Choroid plexus epithelial cell (primary cell): ENCODE measurements around the gene PARN.

Experiments used
- DNase-seq: peaks from one replicate; pipeline ENCODE4 v3.0.0-alpha.2; 2010; ENCODE audit warnings: low read depth
- H3K4me3 ChIP-seq: 2 replicates; pipeline ENCODE4 v1.5.1; 2011; ENCODE audit warnings: low read depth, mild to moderate bottlenecking, control low read depth, low read length, moderate library complexity
- TF ChIP-seq, protein P1 (sequence below): conservative IDR thresholded peaks from 2 replicates; pipeline ENCODE4 v1.5.1; 2011; ENCODE audit warnings: low read depth, mild to moderate bottlenecking, control low read depth, inconsistent platforms, low read length, moderate library complexity

PARN gene

DNA sequence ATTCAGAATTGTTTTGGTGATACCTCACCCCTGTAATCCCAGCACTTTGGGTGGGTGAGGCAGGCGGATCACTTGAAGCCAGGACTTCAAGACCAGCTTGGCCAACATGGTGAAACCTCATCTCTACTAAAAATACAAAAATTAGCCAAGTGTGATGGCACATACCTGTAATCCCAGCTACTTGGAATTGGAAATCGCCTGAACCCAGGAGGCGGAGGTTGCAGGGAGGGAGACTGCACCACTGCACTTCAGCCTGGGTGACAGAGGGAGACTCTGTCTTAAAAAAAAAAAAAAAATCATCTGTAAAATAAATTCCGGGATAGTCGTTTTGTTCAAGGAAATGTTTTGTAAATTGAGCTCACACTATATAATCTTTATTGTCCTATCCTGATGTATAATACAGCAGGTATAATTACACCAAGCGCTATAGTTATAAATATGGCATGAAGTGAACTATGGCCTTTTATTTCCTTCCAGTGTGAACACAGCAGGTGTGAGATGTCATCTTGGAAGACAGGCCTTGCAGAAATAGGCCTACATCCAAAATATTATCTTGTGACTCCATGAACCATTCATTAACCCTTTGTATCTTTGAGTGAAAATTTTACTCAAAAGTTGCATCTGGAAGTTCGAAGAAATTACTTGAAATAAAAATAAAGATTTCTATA lies 38.6 kb upstream of the PARN start:
- no peak overlapping the region for H3K4me3 ChIP-seq
- TF ChIP-seq, protein P1, sequence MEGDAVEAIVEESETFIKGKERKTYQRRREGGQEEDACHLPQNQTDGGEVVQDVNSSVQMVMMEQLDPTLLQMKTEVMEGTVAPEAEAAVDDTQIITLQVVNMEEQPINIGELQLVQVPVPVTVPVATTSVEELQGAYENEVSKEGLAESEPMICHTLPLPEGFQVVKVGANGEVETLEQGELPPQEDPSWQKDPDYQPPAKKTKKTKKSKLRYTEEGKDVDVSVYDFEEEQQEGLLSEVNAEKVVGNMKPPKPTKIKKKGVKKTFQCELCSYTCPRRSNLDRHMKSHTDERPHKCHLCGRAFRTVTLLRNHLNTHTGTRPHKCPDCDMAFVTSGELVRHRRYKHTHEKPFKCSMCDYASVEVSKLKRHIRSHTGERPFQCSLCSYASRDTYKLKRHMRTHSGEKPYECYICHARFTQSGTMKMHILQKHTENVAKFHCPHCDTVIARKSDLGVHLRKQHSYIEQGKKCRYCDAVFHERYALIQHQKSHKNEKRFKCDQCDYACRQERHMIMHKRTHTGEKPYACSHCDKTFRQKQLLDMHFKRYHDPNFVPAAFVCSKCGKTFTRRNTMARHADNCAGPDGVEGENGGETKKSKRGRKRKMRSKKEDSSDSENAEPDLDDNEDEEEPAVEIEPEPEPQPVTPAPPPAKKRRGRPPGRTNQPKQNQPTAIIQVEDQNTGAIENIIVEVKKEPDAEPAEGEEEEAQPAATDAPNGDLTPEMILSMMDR = no peak
- no peak for DNase-seq

DNA sequence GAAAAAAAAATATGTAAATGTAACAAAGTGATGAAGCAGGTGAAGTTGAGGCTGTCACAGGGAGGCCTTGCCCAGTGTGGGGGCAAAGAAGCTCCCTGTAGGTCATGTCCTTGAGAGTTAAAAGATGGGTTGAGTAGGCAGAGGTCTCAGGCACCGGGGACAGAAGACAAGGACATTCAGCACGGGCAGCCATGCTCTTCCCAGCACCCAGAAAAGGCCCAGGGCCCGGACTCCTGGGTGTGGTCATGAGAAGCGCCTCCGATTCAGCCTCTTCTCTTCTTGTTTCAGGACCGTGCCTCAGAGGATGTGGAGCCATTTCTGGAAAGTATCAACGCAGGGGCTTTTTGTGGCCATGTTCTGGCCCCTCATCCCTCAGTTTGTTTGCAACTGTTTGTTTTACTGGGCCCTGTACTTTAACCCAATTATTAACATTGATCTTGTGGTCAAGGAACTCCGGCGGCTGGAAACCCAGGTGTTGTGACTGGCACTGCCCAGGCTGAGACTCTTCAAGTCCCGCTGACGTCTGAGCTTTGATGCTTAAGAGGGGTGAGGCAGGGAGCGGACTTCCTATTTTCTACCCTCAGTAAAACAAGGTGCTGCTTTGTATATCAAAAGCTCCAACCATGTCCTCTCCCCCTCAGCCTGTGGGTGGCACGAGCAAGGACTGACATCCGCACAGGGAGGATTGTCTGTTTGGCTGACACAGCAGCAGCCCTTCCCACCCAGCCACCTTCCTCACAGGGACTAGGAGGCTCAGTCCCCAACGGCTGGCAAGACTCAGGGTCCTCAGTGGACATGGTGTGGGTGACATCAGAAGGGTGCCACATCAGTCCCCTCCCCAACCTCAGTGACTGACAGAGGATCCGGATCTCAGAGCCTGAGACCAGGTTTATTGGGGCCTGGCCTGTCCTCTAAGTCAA lies 37.5 kb upstream of the PARN start:
- no peak for DNase-seq
- TF ChIP-seq, protein P1 = no peak
- no peak overlapping the region for H3K4me3 ChIP-seq

DNA sequence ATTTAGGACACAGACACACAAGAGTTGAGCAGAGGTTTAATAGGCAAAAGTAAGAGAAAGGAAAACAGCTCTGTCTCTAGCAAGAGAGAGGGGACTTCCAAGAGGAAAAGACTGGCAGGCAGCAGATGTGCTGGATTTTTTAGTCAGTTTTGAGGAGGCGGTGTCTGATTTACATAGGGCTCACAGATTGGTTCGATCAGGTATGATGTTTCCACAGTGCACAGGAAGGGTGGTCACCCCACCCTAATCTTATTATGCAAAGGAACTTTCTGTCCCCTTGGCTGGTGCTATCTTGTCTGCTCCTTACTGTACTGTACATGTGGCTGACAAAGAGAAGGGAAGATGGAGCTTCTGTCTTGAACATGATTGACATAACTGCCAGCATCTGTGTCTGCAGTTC lies 28.0 kb upstream of the PARN start:
- TF ChIP-seq, protein P1 = no peak
- DNase-seq = peak; percentile 47
- no peak overlapping the region for H3K4me3 ChIP-seq

DNA sequence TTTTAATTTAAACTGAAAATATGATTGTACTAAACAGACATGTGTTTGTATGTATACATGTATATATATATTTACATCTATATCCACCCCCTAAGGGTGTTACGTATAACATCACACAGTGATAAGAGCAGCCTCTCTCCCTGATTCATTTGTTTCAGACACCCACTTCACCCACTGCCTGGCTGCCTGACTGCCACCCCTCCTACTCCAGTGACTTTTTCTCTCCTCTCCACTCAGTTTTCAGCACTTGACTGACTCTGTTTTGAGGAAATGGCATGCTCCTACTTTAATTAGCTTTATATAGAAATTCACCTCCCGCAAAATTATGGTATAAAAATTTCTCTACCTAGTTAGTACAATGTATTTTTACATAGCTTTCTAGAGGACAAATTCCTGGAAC lies 22.7 kb upstream of the PARN start:
- H3K4me3 ChIP-seq = no peak overlapping the region
- TF ChIP-seq, protein P1 = no peak
- DNase-seq = no peak

DNA sequence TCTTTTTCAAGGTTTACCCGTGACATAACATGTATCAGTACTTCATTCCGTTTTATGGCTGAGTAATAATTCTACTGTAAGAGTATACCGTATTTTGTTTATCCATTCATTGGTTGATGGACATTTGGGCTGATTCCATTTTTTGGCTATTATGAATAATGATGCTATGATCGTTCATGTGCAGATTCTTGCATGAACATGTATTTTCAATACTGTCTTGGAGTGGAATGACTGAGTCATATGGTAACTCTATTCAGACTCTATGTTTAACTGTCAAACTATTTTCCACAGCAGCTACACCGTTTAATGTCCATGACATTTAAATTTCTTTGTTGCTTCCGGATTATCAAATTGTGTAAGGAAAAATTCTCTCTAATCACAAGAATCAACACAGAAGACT lies 20.6 kb upstream of the PARN start:
- no peak overlapping the region for H3K4me3 ChIP-seq
- TF ChIP-seq, protein P1 = no peak
- DNase-seq = no peak

DNA sequence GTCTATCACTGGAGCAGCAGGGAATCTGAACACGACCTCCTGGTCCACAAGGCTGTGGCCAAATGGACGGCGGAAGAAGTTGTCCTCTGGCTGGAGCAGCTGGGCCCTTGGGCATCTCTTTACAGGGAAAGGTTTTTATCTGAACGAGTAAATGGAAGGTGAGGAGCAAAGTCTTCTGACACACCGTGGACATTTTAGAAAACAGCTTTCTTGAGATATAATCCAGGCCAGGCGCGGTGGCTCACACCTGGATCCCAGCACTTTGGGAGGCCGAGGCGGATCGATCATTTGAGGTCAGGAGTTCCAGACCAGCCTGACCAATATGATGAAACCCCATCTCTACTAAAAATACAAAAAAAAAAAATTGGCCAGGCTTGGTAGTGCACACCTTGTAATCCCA lies 19.8 kb upstream of the PARN start:
- TF ChIP-seq, protein P1 = no peak
- H3K4me3 ChIP-seq = no peak overlapping the region
- no peak for DNase-seq
